Hepatocyte (in vitro differentiated cells): ENCODE data around the gene SH2D3C. TPM values are rescaled to one million over a fixed set of nuclear protein-coding genes. Genes with fewer than 3 reads are reported as not detected.

ENCODE experiments used
- DNase-seq: peaks from one replicate; pipeline ENCODE4 v3.0.0-alpha.2; 2016; ENCODE audit warnings: low spot score
- H2AFZ ChIP-seq: fragments of 200-600 bp; sonication (generic); 2 replicates; pipeline ENCODE4 v1.6.0; 2016; ENCODE audit warnings: antibody characterized with exemption, mild to moderate bottlenecking
- H3K27ac ChIP-seq: fragments of 200-600 bp; sonication (generic); 2 replicates; pipeline ENCODE4 v1.5.1; 2016; ENCODE audit warnings: mild to moderate bottlenecking
- H3K27me3 ChIP-seq: fragments of 200-600 bp; sonication (generic); 2 replicates; pipeline ENCODE4 v1.6.1; 2016
- H3K36me3 ChIP-seq: fragments of 200-600 bp; sonication (generic); replicated peaks from 2 replicates; pipeline ENCODE4 v1.5.1; 2016; ENCODE audit warnings: low read depth; ENCODE audit not compliant: insufficient read depth
- H3K4me1 ChIP-seq: fragments of 200-600 bp; sonication (generic); 2 replicates; pipeline ENCODE4 v1.5.1; 2016; ENCODE audit warnings: mild to moderate bottlenecking, moderate library complexity; ENCODE audit not compliant: insufficient read depth
- H3K4me2 ChIP-seq: fragments of 200-600 bp; sonication (generic); 2 replicates; pipeline ENCODE4 v1.6.0; 2016
- H3K4me3 ChIP-seq: fragments of 200-600 bp; sonication (generic); 2 replicates; pipeline ENCODE4 v1.5.1; 2016; ENCODE audit warnings: mild to moderate bottlenecking
- H3K79me2 ChIP-seq: fragments of 200-600 bp; sonication (generic); 2 replicates; pipeline ENCODE4 v1.6.0; 2017; ENCODE audit warnings: mild to moderate bottlenecking
- H3K9me2 ChIP-seq: fragments of 200-600 bp; sonication (generic); replicated peaks from 2 replicates; pipeline ENCODE4 v1.6.0; 2017; ENCODE audit warnings: mild to moderate bottlenecking; ENCODE audit not compliant: insufficient read depth
- H3K9me3 ChIP-seq: fragments of 200-600 bp; sonication (generic); 2 replicates; pipeline ENCODE4 v1.5.1; 2016; ENCODE audit warnings: low read depth, mild to moderate bottlenecking
- H4K20me1 ChIP-seq: fragments of 200-600 bp; sonication (generic); 2 replicates; pipeline ENCODE4 v1.6.0; 2016; ENCODE audit warnings: mild to moderate bottlenecking; ENCODE audit not compliant: insufficient read depth, poor library complexity, severe bottlenecking
- CTCF ChIP-seq: fragments of 200-600 bp; sonication (generic); IDR thresholded peaks from 2 replicates; pipeline ENCODE4 v1.5.1; 2016; ENCODE audit warnings: antibody characterized with exemption, mild to moderate bottlenecking; ENCODE audit not compliant: poor library complexity
- EZH2 ChIP-seq: fragments of 200-600 bp; sonication (generic); IDR thresholded peaks from 2 replicates; pipeline ENCODE4 v1.6.1; 2016; ENCODE audit warnings: antibody characterized with exemption, mild to moderate bottlenecking, borderline replicate concordance
- EZH2phosphoT487 ChIP-seq: fragments of 200-600 bp; sonication (generic); IDR thresholded peaks from one replicate; pipeline ENCODE4 v1.6.1; 2018; ENCODE audit warnings: antibody characterized with exemption, mild to moderate bottlenecking, low read depth, moderate library complexity; ENCODE audit not compliant: unreplicated experiment, severe bottlenecking
- WGBS: methylation state at CpG from one replicate; pipeline ENCODE4 v1.1.6; 2016; ENCODE audit warnings: low lambda C conversion rate; ENCODE audit errors: missing lambda C conversion rate; 5-methylcytosine and 5-hydroxymethylcytosine counted together
- polyA plus RNA-seq: library from polyadenylated mRNA; unstranded; fragments of >200 nt; fragmentation: Nextera tagmentation; extraction: Ambion mirVana; gene quantifications from 2 replicates; pipeline ENCODE4 v1.2.1, GENCODE V29; 2016
- total RNA-seq: library from RNA; depleted of rRNA; stranded (reverse); fragments of >200 nt; gene quantifications from 2 replicates; pipeline ENCODE4 v1.2.3, GENCODE V29; 2014

Gene SH2D3C
- total and polyA plus RNA-seq, 2 experiments from 2014 or later: 0.23 to 0.89 TPM

DNA sequence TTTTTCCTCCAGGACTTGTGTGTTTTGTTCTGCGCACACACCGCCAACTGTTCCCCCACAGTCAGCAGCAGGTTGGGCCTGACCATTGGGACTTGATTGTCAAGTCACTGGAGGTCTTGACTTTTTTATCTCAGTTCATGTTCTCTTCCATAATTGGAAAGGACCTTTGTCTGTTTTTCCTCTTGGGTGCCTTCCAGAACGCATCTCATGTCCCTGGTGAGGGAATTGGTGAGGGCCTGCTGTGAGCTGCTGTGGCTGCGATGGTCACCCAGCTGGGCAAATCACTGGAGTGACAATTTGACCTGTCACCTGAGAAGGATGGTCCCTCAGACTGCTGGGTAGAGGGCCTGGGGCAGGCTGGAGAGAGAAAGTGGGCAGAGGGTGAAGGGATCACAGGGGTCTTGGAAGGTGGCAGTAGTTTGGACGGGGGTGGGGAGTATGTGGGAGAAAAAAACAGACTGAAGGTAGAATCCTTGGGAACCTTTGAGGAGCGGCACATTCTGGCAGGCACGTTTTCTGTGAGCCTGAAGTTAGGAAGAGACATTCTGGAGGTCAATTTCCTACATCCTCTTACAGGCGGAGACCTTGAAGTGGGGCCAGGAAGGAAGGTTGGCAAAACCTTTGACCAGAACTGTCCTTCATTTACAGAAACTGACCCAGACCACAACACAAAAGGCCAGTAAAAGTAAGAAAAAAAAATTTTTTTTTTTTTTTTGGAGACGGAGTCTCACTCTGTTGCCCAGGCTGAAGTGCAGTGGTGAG, 11.8 kb upstream of the SH2D3C start:
- Histone ChIP-seq H2AFZ (no peak overlapping the region), H3K27me3 (no peaks in the 10 kb centered on the region), H3K9me2 (no peaks in the 10 kb centered on the region), H3K4me1 (peaks cover 8% of the 10 kb centered on the region), H3K36me3 (peaks cover 3% of the 10 kb centered on the region), H3K79me2 (peaks cover 45% of the 10 kb centered on the region), H4K20me1 (peaks cover 50% of the 10 kb centered on the region), H3K27ac (no peak overlapping the region), H3K4me3 (no peak overlapping the region), H3K4me2 (no peak overlapping the region), H3K9me3 (no peaks in the 10 kb centered on the region)
- DNase-seq: no peak
- TF ChIP-seq CTCF: no peak
- no peak for TF ChIP-seq EZH2
- no peak for TF ChIP-seq EZH2phosphoT487
- 94% methylated on average over 9 of the region's 9 CpGs for WGBS

DNA sequence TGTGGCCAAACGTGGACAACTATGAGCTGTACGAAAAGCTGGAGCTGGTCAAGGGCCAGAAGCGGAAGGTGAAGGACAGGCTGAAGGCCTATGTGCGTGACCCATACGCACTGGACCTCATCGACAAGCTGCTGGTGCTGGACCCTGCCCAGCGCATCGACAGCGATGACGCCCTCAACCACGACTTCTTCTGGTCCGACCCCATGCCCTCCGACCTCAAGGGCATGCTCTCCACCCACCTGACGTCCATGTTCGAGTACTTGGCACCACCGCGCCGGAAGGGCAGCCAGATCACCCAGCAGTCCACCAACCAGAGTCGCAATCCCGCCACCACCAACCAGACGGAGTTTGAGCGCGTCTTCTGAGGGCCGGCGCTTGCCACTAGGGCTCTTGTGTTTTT, 10.7 kb upstream of the SH2D3C start:
- no peaks in the 10 kb centered on the region for H3K27me3 ChIP-seq
- peaks cover 8% of the 10 kb centered on the region for H3K4me1 ChIP-seq
- TF ChIP-seq EZH2: no peak
- TF ChIP-seq CTCF: no peak
- TF ChIP-seq EZH2phosphoT487: no peak
- H2AFZ ChIP-seq: no peak overlapping the region
- no peak for DNase-seq
- H3K9me3 ChIP-seq: no peaks in the 10 kb centered on the region
- WGBS: 95% methylated on average over 25 of the region's 25 CpGs
- H3K9me2 ChIP-seq: no peaks in the 10 kb centered on the region
- peaks cover 45% of the 10 kb centered on the region for H3K79me2 ChIP-seq
- no peak overlapping the region for H3K4me2 ChIP-seq
- no peak overlapping the region for H3K4me3 ChIP-seq
- H3K36me3 ChIP-seq: peaks cover 3% of the 10 kb centered on the region
- H3K27ac ChIP-seq: no peak overlapping the region
- peaks cover 50% of the 10 kb centered on the region for H4K20me1 ChIP-seq

DNA sequence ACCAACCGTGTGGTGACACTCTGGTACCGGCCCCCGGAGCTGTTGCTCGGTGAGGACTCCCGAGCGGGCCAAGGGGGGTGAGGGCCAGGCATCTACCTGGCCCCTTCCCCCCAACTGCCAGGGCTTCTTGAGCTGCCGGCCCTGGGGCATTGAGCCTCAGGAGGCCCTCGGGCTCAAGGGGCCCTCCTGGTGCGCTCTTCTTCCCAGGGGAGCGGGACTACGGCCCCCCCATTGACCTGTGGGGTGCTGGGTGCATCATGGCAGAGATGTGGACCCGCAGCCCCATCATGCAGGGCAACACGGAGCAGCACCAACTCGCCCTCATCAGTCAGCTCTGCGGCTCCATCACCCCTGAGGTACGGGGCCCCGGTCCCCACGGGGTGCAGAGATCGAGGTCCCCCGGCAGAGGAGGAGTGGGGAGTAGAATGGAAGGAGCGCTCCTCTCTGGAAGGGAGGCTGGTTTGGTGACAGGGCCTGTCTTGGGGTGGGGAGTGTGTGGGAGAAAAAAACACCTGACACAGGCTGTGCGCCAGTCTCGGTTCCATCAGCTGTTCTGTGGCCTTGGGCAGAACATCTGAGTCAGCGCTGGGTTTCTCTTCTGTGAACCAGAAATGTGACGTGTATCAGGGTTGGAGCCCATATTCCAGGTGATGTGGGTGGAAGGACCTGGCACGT, 10.0 kb upstream of the SH2D3C start:
- no peak overlapping the region for H3K4me3 ChIP-seq
- H3K27ac ChIP-seq: no peak overlapping the region
- TF ChIP-seq EZH2 (no peak), CTCF (no peak), EZH2phosphoT487 (no peak)
- no peaks in the 10 kb centered on the region for H3K27me3 ChIP-seq
- peaks cover 50% of the 10 kb centered on the region for H4K20me1 ChIP-seq
- H3K79me2 ChIP-seq: peaks cover 45% of the 10 kb centered on the region
- no peaks in the 10 kb centered on the region for H3K9me2 ChIP-seq
- no peak overlapping the region for H3K4me2 ChIP-seq
- H3K9me3 ChIP-seq: no peaks in the 10 kb centered on the region
- H3K4me1 ChIP-seq: peaks cover 8% of the 10 kb centered on the region
- H2AFZ ChIP-seq: no peak overlapping the region
- no peak for DNase-seq
- 95% methylated on average over 23 of the region's 26 CpGs for WGBS
- peaks cover 3% of the 10 kb centered on the region for H3K36me3 ChIP-seq
